ENCODE data around the gene GNA14.

GRCh38 chr9:77497322-77498198 lies 150.6 kb downstream of the GNA14 start:
- TF ChIP-seq, protein P1, sequence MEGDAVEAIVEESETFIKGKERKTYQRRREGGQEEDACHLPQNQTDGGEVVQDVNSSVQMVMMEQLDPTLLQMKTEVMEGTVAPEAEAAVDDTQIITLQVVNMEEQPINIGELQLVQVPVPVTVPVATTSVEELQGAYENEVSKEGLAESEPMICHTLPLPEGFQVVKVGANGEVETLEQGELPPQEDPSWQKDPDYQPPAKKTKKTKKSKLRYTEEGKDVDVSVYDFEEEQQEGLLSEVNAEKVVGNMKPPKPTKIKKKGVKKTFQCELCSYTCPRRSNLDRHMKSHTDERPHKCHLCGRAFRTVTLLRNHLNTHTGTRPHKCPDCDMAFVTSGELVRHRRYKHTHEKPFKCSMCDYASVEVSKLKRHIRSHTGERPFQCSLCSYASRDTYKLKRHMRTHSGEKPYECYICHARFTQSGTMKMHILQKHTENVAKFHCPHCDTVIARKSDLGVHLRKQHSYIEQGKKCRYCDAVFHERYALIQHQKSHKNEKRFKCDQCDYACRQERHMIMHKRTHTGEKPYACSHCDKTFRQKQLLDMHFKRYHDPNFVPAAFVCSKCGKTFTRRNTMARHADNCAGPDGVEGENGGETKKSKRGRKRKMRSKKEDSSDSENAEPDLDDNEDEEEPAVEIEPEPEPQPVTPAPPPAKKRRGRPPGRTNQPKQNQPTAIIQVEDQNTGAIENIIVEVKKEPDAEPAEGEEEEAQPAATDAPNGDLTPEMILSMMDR (IDR thresholded peaks at IDR 0.05): no peak
- TF ChIP-seq POLR2A (IDR thresholded peaks at IDR 0.05): no peak

Data from Peyer's patch (tissue), 4 donors.